H1 (cell line): ENCODE measurements around the gene GPNMB.

Experiments used
- BCL11A ChIP-seq, 2 experiments: IDR thresholded peaks; one replicate each; pipeline ENCODE4 v1.6.1; 2011; ENCODE audit warnings: low read depth in 2 of 2, low read length in 2 of 2, mild to moderate bottlenecking in 2 of 2
- BRCA1 ChIP-seq: IDR thresholded peaks from 2 replicates; pipeline ENCODE4 v1.6.1; 2012; ENCODE audit warnings: low read depth, low read length, improper control_type of control experiment
- CEBPB ChIP-seq: IDR thresholded peaks from 2 replicates; pipeline ENCODE4 v1.6.1; 2012; ENCODE audit warnings: low read depth, low read length
- CHD2 ChIP-seq: IDR thresholded peaks from 2 replicates; pipeline ENCODE4 v1.6.1; 2012; ENCODE audit warnings: low read length, improper control_type of control experiment
- EZH2 ChIP-seq: fragments of 200-600 bp; sonication (generic); IDR thresholded peaks from 2 replicates; pipeline ENCODE4 v1.7.1; 2012; ENCODE audit warnings: low read depth, mild to moderate bottlenecking, moderate library complexity, low read length, inconsistent platforms; ENCODE audit not compliant: severe bottlenecking
- GABPA ChIP-seq: IDR thresholded peaks from 2 replicates; pipeline ENCODE4 v1.6.1; 2011; ENCODE audit warnings: mild to moderate bottlenecking, low read length, moderate library complexity, borderline replicate concordance; ENCODE audit not compliant: insufficient read depth
- JUND ChIP-seq: IDR thresholded peaks from 2 replicates; pipeline ENCODE4 v1.6.1; 2011; ENCODE audit warnings: mild to moderate bottlenecking, improper control_type of control experiment, low read length
- POLR2A ChIP-seq, 2 experiments: IDR thresholded peaks; 1 replicate in 1 of 2; 2 replicates in 1 of 2; pipeline ENCODE4 v1.6.1; 2011; ENCODE audit warnings: low read depth in 2 of 2, low read length in 2 of 2, mild to moderate bottlenecking in 2 of 2; ENCODE audit errors: control extremely low read depth in 1 of 2
- POLR2AphosphoS5 ChIP-seq: IDR thresholded peaks from 2 replicates; pipeline ENCODE4 v1.6.1; 2011; ENCODE audit warnings: low read depth, low read length
- RAD21 ChIP-seq, 2 experiments: IDR thresholded peaks in 1 of 2; conservative IDR thresholded peaks in 1 of 2; 2 replicates each; pipeline ENCODE4 v1.6.1; 2011; ENCODE audit warnings: low read depth in 2 of 2, low read length in 2 of 2, improper control_type of control experiment in 1 of 2, inconsistent platforms in 1 of 2, mild to moderate bottlenecking in 1 of 2, moderate library complexity in 1 of 2
- SRF ChIP-seq: IDR thresholded peaks from 2 replicates; pipeline ENCODE4 v1.6.1; 2011; ENCODE audit warnings: mild to moderate bottlenecking, low read depth, low read length, moderate library complexity
- TAF1 ChIP-seq: IDR thresholded peaks from 2 replicates; pipeline ENCODE4 v1.6.1; 2011; ENCODE audit warnings: mild to moderate bottlenecking, low read depth, low read length
- TEAD4 ChIP-seq: IDR thresholded peaks from 2 replicates; pipeline ENCODE4 v1.6.1; 2012; ENCODE audit warnings: low read depth, low read length, inconsistent platforms, mixed read lengths
- TF ChIP-seq, protein P1 (sequence below), 3 experiments: IDR thresholded peaks; 1 replicate in 2 of 3; 2 replicates in 1 of 3; pipeline versions ENCODE4 v1.5.1 to v1.6.1; 2011; ENCODE audit warnings: low read length in 3 of 3, mild to moderate bottlenecking in 3 of 3, inconsistent platforms in 2 of 3, low read depth in 1 of 3, moderate library complexity in 1 of 3; ENCODE audit not compliant: insufficient read depth in 1 of 3; ENCODE audit errors: control extremely low read depth in 1 of 3

DNA sequence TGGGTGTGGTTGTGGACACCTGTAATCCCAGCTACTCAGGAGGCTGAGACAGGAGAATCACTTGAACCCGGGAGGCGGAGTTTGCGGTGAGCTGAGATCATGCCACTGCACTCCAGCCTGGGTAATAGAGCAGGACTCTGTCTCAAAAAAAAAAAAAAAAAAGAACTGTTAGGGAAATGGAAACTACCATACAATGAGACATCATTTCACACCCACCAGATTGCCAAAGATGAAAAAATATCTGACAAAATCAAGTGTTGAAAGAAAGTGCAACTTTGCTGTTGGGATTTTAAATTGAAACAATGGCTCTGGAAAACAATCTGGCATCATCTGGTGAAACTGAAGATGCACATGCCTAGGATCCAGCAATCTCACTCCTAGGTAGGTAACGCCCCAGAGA lies 36.5 kb downstream of the GPNMB start:
- TF ChIP-seq POLR2AphosphoS5 (no peak), BRCA1 (no peak), BCL11A (IDR thresholded peaks at IDR 0.05; ENCODE audit: low read depth in 2 of 2, low read length in 2 of 2) (no peak), EZH2 (no peak), RAD21 (IDR thresholded peaks at IDR 0.05 in 1 of 2, conservative IDR thresholded peaks at IDR 0.05 in 1 of 2; ENCODE audit: low read depth in 2 of 2, low read length in 2 of 2) (no peak), GABPA (no peak), TAF1 (no peak), POLR2A (IDR thresholded peaks at IDR 0.05; ENCODE audit: control extremely low read depth in 1 of 2, low read depth in 2 of 2, low read length in 2 of 2) (no peak), JUND (no peak), SRF (no peak), CEBPB (no peak), CHD2 (no peak), TEAD4 (no peak)
- TF ChIP-seq, protein P1, sequence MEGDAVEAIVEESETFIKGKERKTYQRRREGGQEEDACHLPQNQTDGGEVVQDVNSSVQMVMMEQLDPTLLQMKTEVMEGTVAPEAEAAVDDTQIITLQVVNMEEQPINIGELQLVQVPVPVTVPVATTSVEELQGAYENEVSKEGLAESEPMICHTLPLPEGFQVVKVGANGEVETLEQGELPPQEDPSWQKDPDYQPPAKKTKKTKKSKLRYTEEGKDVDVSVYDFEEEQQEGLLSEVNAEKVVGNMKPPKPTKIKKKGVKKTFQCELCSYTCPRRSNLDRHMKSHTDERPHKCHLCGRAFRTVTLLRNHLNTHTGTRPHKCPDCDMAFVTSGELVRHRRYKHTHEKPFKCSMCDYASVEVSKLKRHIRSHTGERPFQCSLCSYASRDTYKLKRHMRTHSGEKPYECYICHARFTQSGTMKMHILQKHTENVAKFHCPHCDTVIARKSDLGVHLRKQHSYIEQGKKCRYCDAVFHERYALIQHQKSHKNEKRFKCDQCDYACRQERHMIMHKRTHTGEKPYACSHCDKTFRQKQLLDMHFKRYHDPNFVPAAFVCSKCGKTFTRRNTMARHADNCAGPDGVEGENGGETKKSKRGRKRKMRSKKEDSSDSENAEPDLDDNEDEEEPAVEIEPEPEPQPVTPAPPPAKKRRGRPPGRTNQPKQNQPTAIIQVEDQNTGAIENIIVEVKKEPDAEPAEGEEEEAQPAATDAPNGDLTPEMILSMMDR (IDR thresholded peaks at IDR 0.05; ENCODE audit: control extremely low read depth in 1 of 3, insufficient read depth in 1 of 3, low read depth in 1 of 3, low read length in 3 of 3), result no peak
